Activated T-cell treated with anti-CD3 and anti-CD28 coated beads for 4 hours (primary cell): ENCODE measurements around the gene ADPRHL1.
"Not testable (repeated sequence)": the region's sequence is repeated elsewhere in the genome, so short reads cannot be mapped to it uniquely, and the experiment has no call there.

Experiments used
- DNase-seq: peaks from one replicate; pipeline ENCODE4 v3.0.0-alpha.2; 2020

The ADPRHL1 gene

DNA sequence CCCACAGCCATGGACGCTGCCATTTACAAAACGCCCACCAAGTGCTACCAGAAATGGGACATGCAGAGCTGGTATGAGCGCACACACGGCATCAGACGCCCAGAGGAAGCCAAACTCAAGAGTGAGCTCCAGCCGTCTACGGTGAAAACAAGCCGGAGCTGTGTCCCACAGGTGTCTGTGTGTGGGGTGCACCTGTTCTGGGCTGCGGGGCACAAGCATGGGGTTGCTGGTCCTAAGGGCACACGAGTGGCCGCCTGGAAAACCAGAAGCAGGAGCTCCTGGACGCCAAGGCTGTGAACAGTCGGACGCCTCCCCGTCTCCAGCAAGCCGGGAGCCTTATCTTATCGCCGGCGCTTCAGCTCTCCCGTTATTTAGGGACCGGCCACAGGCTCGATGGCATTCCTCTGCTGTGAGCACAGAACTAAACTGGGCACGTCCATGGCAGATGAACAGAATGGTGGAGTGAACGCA, 1.3 kb downstream of the ADPRHL1 start:
- DNase-seq: no peak

DNA sequence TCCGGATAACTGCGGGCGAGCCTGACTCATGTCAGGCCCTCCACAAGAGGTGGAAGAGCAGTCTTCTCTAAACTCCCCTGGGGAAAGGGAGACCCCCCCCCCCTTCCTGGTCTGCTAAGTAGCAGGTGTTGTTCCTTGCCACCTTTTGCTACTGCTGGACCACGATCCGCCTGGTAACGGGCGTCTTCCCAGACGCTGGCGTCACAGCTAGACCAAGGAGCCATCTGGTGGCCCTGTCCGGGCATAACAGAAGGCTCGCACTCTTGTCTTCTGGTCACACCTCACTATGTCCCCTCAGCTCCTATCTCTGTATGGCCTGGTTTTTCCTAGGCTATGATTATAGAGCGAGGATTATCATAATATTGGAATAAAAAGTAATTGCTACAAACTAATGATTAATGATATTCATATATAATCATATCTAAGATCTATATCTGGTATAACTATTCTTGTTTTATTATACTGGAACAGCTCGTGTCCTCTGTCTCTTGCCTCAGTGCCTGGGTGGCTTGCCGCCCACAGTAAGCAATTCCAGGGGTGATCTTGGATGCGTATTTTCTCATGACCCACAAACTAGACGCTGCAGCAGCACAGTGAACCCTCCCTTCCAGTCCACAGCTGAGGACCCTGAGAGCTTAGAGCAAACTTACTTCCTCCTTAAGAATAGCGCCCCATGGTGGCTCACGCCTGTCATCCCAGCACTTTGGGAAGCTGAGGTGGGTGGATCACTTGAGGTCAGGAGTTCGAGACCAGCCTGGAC, 2.2 kb downstream of the ADPRHL1 start:
- DNase-seq: not testable (repeated sequence)

DNA sequence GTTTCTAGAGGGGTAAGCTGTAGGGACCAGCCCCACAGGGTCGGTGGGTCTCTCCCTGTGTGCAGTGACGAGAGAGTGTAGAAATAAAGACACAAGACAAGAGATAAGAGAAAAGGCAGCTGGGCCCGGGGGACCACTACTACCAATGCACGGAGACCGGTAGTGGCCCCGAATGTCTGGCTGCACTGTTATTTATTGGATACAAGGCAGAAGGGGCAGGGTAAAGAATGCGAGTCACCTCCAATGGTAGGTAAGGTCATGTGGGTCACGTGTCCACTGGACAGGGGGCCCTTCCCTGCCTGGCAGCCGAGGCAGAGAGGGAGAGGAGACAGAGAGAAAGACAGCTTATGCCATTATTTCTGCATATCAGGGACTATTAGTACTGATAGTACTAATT, 2.9 kb downstream of the ADPRHL1 start:
- DNase-seq: not testable (repeated sequence)

DNA sequence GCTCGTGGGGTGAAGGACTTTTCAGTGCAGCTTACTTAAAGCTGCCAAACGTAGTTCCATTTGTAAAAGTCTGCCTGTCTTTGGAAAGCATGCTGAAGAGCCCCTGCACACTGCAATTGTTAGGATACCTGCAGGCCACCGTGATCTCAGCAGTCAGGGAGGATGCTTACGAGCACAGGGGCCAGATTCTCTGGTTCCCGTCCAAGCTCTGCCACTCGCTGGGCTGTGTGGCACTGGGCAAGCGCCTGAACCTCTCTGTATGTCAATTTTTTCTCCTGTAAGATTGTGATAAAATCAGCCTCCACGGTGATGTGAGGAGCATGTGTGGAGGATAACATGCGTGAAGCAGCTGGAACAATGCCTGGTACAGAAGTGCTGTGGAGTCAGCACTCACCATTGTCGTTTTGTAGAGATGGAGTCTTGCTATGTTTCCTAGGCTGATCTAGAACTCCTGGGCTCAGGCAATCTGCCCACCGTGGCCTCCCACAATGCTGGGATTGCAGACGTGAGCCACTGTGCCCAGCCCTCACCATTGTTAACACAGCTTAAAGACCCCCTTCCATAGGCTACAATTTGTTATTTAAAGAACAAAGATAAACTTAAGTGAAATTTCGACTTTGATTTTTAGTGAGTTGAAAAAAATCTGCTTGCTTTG, 3.5 kb downstream of the ADPRHL1 start:
- DNase-seq: no peak

DNA sequence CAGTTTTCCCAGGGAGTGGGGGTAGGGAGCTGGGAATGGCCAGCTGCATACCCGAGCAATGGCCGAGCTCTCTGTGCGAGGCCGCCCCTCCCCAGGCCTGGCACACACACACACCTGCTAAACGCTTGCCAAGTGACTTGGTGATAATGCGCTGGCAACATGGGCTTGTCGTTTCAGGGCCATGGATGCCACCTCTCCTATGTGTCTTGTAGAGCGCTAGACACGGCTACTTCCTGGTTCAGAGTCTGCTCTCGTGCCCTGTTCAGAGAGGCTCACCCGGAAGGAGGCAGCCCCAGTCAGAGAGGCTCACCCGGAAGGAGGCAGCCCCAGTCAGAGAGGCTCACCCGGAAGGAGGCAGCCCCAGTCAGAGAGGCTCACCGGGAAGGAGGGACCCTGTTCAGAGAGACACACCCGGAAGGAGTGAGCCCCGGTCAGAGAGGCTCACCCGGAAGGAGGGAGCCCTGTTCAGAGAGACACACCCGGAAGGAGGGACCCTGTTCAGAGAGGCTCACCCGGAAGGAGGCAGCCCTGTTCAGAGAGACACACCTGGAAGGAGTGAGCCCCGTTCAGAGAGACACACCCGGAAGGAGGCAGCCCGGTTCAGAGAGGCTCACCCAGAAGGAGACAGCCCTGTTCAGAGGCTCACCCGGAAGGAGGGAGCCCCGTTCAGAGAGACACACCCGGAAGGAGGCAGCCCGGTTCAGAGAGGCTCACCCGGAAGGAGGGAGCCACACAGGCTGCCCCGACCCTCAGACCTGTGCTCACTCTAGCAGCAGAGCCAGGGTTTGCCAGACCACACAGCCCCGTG, 4.2 kb downstream of the ADPRHL1 start:
- no peak for DNase-seq

DNA sequence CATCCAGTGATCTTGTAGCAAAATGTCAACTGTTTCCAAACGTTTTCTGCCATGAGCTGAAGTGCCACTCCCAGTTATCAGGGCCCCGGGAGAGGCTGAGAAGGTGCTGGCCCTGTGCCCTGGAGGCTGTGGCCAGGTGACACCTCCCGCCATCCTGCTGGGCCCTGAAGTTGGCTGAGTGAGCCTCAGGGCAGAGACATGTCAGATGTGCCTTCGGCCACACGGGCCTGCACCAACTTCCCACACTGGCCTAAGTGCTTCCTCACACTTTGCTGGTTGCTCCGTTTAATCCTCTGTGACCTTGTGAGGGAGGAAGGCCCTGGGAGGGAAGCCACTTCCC, 4.8 kb downstream of the ADPRHL1 start:
- DNase-seq: no peak

DNA sequence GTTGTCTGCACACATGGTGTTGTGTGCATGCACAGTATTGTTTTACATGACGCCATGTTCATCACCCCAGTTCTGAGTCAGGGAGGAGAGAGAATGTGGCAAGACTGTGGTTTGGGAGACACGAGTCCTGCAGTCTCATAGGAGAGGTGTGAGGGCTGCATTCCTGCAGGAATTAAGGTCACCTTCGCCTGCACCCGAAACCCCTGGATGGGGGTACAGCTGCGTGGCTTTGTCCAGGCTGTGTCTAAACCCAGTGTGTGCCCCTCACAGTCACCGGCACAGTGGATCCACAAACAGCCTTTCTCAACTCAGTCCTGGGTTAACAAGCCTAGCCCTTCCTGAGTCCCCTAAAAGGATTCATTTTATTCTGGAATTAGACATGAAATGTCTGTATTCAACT, 5.7 kb downstream of the ADPRHL1 start:
- DNase-seq: no peak

DNA sequence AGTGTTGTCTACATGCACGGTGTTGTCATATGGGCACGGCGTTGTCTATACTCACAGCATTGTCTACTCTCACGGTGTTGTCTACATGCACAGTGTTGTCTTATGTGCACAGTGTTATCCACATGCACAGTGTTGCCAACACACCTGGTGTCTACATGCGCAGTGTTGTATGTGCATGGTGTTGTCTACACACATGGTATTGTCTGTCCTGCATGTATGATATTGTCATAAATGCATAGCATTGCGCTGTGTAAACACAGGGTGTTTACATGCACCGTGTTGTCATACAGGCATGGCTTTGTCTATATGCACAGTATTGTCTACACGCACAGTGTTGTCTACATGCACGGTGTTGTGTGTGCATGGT, 6.8 kb downstream of the ADPRHL1 start:
- no peak for DNase-seq

DNA sequence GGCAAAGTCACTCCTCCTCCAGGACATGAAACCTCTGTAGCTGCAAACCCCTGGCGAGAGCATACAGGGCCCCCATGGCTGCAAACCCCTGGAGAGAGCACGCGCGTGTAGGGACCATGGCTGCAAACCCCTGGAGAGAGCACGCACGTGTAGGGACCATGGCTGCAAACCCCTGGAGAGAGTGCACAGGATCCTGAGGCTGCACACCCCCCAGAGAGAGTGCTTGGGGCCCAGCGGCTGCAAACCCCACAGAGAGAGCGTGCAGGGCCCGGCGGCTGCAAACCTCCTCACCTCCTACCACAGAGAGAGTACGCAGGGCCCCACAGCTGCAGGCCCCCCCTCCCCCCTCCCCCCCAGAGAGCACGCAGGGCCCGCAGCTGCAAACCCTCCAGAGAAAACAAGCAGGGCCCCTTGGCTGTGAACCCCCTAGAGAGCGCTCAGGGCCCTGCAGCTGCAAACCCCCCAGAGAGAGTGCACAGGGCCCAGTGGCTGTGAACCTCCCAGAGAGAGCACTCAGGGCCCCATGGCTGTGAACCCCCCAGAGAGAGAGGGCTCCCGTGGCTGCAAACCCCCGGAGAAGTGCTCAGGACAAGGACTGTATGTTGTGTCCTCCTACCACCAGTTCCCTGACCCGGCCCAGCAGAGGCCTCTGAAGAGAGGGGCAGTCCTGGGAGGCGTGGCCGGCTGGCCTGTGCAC, 7.3 kb downstream of the ADPRHL1 start:
- no peak for DNase-seq

DNA sequence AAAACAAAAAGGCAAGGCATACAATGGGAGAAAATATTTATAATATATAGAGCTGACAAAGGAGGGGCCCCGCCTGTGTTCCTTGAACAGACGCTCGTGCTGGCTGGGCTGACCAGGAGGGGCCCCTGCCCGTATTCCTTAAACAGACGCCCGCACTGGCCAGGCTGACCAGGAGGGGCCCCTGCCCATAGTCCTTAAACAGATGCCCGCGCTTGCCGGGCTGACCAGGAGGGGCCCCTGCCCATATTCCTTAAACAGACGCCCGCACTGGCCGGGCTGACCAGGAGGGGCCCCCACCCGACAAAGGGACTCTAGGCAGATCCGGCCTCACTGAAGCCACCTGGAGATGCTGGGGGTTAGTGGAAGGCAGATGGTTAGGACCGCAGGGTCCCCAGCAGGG, 9.3 kb downstream of the ADPRHL1 start:
- no peak for DNase-seq

DNA sequence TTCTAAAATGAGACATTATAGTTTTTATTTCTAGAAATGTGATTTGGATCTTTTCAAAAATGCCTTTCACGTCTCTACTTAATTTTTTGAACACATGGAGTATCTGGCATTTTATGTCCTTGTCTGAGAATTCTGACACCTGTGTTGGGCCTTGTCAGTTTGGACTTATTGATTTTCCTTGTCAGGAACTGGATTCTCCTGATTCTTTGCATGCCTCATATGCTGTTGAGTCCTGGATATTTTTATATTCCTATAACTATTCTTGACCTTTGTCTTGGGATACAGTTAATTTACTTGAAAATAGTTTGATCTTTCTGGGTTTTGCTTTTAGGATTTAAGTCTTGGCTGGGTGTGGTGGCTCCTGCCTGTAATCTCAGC, 10.3 kb downstream of the ADPRHL1 start:
- DNase-seq: no peak

DNA sequence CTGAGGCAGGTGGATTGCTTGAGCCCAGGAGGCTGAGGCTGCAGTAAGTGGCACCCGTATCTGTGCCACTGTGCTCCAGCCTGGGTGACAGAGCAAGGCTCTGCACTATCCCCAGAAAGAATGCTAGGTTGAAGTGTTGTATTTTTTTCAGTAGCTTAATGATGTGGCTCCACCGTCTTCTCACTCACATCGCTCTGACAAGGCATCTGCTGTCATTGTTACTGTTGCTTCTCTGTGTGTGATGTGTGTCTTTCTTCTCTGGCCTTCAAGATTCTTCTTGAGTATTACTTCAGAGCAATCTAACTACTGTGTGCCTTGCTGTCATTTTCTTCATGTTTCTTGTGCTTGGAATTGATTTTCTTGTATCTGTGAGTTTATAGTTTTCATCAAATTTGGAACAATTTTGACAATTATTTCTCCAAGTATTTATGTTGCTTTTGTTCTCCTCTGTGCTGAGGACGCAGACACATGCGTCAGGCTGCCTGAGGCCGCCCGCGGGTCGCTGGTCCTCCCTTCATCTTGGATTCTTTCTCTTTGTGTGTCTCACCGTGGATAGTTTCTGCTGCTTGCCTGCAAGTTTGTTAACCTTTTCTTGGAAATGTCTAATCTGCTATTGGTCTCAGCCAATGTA, 10.8 kb downstream of the ADPRHL1 start:
- DNase-seq: no peak

DNA sequence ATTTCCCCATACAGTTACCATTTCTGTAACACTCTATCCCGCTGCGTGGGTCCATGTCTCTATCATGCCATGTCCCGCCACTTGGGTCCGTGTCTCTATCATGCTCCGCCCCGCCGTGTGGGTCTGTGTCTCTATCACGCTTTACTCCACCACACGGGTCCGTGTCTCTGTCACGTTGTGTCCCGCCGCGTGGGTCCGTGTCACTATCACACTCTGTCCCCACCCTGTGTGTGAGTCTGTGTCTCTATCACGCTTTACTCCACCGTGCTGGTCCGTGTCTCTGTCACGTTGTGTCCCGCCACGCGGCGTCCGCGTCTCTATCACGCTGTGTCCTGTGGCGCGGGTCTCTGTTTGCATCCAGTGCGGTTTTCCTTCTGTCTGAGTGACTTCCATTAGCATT, 11.6 kb downstream of the ADPRHL1 start:
- no peak for DNase-seq

DNA sequence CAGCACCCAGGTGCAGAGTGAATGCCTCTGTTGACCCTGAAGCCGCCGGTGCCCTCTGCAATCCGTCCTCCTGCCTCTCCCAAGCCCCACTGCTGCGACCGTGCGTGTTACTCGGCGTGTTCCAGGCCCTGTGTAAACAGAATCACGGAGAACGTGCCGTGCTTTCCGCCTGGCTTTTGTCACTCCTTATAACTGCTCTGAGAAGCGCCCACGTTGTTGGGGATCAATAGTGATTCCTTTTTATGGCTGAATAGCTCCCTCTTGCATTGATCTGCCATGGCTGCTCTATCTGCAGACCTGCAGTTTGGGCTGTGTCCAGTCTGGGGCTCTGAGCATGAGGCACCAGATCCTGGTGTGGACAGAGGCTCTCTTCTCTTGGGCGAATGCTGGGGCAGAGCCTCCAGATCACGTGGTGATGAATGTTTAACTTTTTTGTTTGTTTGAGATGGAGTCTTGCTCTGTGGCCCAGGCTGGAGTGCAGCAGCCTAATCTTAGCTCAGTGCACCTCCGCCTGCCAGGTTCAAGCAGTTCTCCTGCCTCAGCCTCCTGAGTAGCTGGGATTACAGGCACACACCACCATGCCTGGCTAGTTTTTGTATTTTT, 15.8 kb downstream of the ADPRHL1 start:
- no peak for DNase-seq

DNA sequence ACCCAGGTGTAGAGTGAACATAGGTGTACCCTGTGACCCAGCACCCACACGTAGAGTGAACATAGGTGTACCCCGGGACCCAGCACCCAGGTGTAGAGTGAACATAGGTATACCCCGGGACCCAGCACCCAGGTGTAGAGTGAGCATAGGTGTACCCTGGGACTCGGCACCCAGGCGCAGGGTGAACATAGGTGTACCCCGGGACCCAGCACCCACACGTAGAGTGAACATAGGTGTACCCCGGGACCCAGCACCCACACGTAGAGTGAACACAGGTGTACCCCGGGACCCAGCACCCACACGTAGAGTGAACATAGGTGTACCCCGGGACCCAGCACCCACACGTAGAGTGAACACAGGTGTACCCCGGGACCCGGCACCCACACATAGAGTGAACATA, 16.4 kb downstream of the ADPRHL1 start:
- not testable (repeated sequence) for DNase-seq

DNA sequence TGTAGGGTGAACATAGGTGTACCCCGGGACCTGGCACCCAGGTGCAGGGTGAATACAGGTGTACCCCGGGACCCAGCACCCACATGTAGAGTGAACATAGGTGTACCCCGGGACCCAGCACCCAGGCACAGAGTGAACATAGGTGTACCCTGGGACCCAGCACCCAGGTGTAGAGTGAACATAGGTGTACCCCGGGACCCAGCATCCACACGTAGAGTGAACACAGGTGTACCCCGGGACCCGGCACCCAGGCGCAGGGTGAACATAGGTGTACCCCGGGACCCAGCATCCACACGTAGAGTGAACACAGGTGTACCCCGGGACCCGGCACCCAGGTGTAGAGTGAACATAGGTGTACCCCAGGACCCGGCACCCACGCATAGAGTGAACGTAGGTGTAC, 17.4 kb downstream of the ADPRHL1 start:
- not testable (repeated sequence) for DNase-seq

DNA sequence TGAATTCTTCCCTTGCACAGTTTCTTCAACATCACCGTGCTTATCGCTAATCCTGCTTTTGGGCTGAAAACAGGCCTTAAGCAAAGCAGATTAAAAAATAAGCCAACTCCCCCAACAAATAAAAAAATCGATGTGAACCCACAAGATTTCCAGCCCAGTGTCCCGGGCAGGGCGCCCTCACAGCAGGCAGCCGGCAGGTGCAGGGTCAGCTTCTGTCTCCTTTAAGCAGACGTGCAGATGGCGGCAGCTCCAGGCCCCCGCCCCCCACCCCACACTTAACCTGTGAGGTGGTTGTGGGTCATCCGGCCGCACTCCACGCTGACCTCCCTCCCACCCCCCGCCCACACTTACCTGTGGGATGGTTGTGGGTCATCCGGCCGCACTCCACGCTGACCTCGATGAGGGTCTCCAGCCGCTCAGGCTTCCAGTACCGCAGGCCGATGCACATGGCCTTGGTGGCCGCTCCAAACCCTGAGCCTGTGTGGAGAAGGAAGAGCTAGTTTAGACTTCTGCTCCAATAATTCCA, 19.8 kb downstream of the ADPRHL1 start:
- DNase-seq: no peak

DNA sequence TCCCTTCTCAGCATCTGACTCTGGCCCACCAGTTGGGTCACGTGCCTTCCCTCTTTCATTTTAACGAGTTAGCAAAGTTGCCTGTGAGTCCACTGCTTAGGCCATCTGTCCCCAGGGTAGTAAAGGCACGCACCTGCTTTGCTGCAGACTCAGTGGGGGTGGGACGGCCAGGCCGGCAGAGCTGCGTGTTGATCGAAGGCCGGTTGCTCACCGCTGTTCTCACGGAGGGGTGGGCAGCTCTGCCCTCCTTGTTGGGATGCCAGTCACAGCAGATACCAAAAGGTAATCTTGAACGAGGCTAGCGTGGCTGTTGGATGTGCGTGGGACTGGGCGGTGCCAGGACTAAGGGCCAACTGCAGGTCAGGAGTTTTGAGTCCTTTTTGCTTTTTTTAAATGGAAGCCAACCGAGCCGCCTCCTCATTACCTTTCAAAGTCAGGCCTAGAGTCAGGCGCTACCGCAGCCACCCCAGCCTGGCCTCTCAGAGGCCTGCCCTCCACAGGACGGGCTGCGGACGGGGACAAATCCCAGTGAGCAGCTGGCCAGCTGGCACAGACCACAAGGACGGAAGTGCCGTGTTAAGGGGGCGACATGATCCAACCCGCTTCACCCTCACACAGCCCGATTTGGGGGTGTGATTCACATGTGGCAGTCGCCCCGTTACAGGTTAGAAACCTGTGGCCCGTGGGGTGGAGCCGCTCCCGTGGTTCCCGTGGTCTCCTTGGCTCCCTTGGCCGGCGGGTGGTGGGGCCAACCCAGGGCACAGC, 20.6 kb downstream of the ADPRHL1 start:
- no peak for DNase-seq

DNA sequence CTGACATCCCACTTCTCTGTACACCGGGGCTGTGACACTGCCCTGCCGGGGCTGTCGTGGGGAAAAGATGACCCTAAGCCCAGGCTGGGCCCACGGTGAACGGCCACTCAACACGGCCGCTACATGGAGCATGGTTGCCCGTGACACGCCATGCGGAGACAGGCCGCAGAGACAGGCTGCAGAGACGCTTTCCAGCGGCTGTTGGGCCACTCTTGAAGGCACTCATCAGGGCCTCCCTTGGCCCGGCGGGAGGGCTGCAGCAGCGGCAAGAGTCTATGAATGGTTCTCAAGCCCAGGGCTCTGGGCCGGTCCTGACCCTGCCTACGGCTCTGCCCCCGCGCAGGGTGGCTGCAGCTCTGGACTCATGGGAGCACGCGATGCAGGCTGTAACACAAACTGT, 22.1 kb downstream of the ADPRHL1 start:
- no peak for DNase-seq

DNA sequence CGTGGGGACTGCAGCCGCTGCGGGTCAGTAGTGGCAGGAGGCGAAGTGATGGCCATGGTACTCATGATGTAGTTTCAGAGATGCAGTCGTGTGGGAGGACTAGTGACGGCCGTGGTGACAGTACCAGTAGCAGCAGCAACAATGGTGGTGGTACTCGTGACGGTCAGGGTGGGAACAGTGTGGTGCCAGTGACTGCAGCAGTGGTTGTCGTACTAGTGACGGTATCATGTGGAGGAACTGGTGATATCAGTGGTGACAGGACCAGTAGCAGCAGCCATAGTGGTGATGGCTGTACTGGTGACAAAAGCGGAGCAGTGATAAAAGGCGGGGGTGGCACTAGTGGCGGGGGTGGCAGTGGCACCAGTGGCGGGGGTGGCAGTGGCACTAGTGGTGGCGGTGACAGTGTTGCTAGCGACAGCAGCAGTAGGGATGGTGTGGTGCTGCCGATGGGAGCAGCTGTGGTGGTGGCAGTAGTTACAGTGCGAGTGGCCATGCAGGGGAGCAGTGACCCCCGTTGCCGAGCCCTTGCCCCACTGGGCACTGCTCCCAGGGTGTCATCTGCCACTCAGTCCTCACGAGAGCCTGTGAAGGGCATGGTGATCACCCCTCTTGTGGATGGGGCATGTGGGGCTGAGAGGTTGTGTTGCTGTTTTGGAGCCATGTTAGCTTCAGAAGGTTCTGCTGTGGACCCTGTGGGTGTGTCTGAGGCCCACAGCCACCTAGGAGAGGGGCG, 22.7 kb downstream of the ADPRHL1 start:
- no peak for DNase-seq

DNA sequence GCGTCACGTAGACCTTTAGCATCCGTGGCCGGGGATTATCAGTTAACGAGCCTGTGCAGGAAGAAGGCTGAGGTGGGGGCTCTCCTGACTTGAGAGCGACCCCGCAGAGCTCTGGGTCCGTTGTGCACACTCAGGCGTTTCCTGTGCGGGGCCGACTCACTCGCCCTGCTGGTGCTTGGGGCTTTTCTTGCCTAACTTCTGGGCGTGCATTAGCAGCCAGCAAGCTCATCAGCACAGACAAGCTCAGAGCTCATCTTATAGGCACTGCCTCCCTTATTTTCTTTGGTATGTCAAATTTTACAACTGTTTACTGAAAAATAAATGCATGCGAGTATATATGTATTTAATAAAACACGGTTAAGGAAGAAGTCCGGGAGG, 23.7 kb downstream of the ADPRHL1 start:
- DNase-seq: no peak
